Stimulated activated naive CD4-positive, alpha-beta T cell treated with Interleukin-2 at 50 U/mL for 16 hours (primary cell): ENCODE results near the gene TANGO6.

ENCODE experiments used
- DNase-seq: peaks from one replicate; lab custom pipeline; 2025; lab: John Stamatoyannopoulos, UW

Gene TANGO6

GRCh38 chr16:68910051-68910450, 66.7 kb downstream of the TANGO6 start:
- no peak for DNase-seq

- no peak for DNase-seq
Measured at GRCh38 chr16:68915589-68915988, 72.3 kb downstream of the TANGO6 start.

- DNase-seq: no peak
Measured at GRCh38 chr16:68917541-68917940, 74.2 kb downstream of the TANGO6 start.

GRCh38 chr16:68920349-68920748, 77.0 kb downstream of the TANGO6 start:
- DNase-seq: no peak

- no peak for DNase-seq
Measured at GRCh38 chr16:68921637-68922036, 78.3 kb downstream of the TANGO6 start.

- no peak for DNase-seq
Measured at GRCh38 chr16:68923116-68923515, 79.8 kb downstream of the TANGO6 start.

GRCh38 chr16:68927018-68927417, 83.7 kb downstream of the TANGO6 start:
- no peak for DNase-seq

GRCh38 chr16:68931196-68931595, 87.9 kb downstream of the TANGO6 start:
- DNase-seq: no peak

- DNase-seq: no peak
Measured at GRCh38 chr16:68934402-68934801, 91.1 kb downstream of the TANGO6 start.

- no peak for DNase-seq
Measured at GRCh38 chr16:68935008-68935407, 91.7 kb downstream of the TANGO6 start.

- no peak for DNase-seq
Measured at GRCh38 chr16:68936736-68937631, 93.7 kb downstream of the TANGO6 start.

GRCh38 chr16:68939692-68940320, 96.5 kb downstream of the TANGO6 start:
- DNase-seq: no peak

GRCh38 chr16:68940816-68941215, 97.5 kb downstream of the TANGO6 start:
- no peak for DNase-seq

GRCh38 chr16:68943961-68944360, 100.6 kb downstream of the TANGO6 start:
- no peak for DNase-seq

- DNase-seq: no peak
Measured at GRCh38 chr16:68948230-68948910, 105.0 kb downstream of the TANGO6 start.

GRCh38 chr16:68951991-68952877, 108.9 kb downstream of the TANGO6 start:
- DNase-seq: no peak

- DNase-seq: no peak
Measured at GRCh38 chr16:68954911-68955635, 111.7 kb downstream of the TANGO6 start.

- no peak for DNase-seq
Measured at GRCh38 chr16:68960910-68961309, 117.6 kb downstream of the TANGO6 start.

- no peak for DNase-seq
Measured at GRCh38 chr16:68961778-68962402, 118.6 kb downstream of the TANGO6 start.

GRCh38 chr16:68969338-68969737, 126.0 kb downstream of the TANGO6 start:
- DNase-seq: no peak

- no peak for DNase-seq
Measured at GRCh38 chr16:68972013-68972412, 128.7 kb downstream of the TANGO6 start.
